K562 (cell line): ENCODE data around the gene LPCAT2. TPM values are rescaled to one million over a fixed set of nuclear protein-coding genes. Genes with fewer than 3 reads are reported as not detected.

ENCODE experiments used
- CHD2 ChIP-seq: IDR thresholded peaks from 2 replicates; pipeline ENCODE4 v1.6.1; 2011; ENCODE audit warnings: low read depth, low read length
- DMBX1 ChIP-seq: fragments of 250-450 bp; sonication (Bioruptor Pico); IDR thresholded peaks from 2 replicates; pipeline ENCODE4 v1.8.0; 2022; ENCODE audit warnings: inconsistent platforms, mild to moderate bottlenecking, moderate library complexity, borderline replicate concordance
- FOXO4 ChIP-seq: fragments of 450-650 bp; formaldehyde crosslinking; IDR thresholded peaks from 2 replicates; pipeline ENCODE4 v1.4.0; 2020; ENCODE audit warnings: mild to moderate bottlenecking, moderate library complexity
- HDAC2 ChIP-seq: fragments of 450-650 bp; IDR thresholded peaks from 2 replicates; pipeline ENCODE4 v1.6.1; 2016; ENCODE audit warnings: mild to moderate bottlenecking
- IRF9 ChIP-seq: fragments of 450-650 bp; IDR thresholded peaks from 2 replicates; pipeline ENCODE4 v1.6.1; 2016; ENCODE audit warnings: missing biosample characterization, missing genetic modification characterization
- MAFG ChIP-seq: fragments of 450-650 bp; conservative IDR thresholded peaks from 2 replicates; pipeline ENCODE4 v1.6.1; 2016; ENCODE audit warnings: missing genetic modification characterization, missing compliant biosample characterization
- PML ChIP-seq: IDR thresholded peaks from 2 replicates; pipeline ENCODE4 v1.6.1; 2012; ENCODE audit warnings: low read length, inconsistent platforms
- PTTG1 ChIP-seq: fragments of 450-650 bp; IDR thresholded peaks from 2 replicates; pipeline ENCODE4 v1.6.1; 2016; ENCODE audit warnings: low read depth, mild to moderate bottlenecking, missing genetic modification characterization, missing compliant biosample characterization
- RAD21 ChIP-seq, 2 experiments: fragments of 250-450 bp in 1 of 2; fragments of 450-650 bp in 1 of 2; sonication (Bioruptor Pico) in 1 of 2; formaldehyde crosslinking in 1 of 2; IDR thresholded peaks in 1 of 2; conservative IDR thresholded peaks in 1 of 2; 2 replicates each; pipeline versions ENCODE4 v1.4.0 to v1.8.0; 2020 to 2022; ENCODE audit warnings: mild to moderate bottlenecking in 2 of 2, moderate library complexity in 1 of 2
- RBBP5 ChIP-seq: fragments of 200-600 bp; sonication (generic); IDR thresholded peaks from 2 replicates; pipeline ENCODE4 v1.6.1; 2012; ENCODE audit warnings: borderline replicate concordance, mild to moderate bottlenecking, low read length, control low read depth, inconsistent platforms; ENCODE audit not compliant: insufficient read depth, poor library complexity, severe bottlenecking
- RCOR1 ChIP-seq, 2 experiments: IDR thresholded peaks; 2 replicates each; pipeline ENCODE4 v1.6.1; 2012; ENCODE audit warnings: low read depth in 2 of 2, low read length in 2 of 2, borderline replicate concordance in 1 of 2, improper control_type of control experiment in 1 of 2
- TFAP4 ChIP-seq: sonication (generic); formaldehyde crosslinking; IDR thresholded peaks from 2 replicates; pipeline ENCODE4 v1.8.0; 2022; ENCODE audit warnings: missing genetic modification reagents, mild to moderate bottlenecking, moderate library complexity, borderline replicate concordance
- TSC22D4 ChIP-seq: fragments of 450-650 bp; IDR thresholded peaks from 2 replicates; pipeline ENCODE4 v1.6.1; 2016; ENCODE audit warnings: missing genetic modification characterization, missing biosample characterization, control low read depth
- polyA plus RNA-seq, 8 experiments: library from polyadenylated mRNA; depleted of rRNA in 4 of 8; stranded (reverse) in 5 of 8; unstranded in 3 of 8; fragments of >200 nt; fragmentation: Nextera tagmentation in 2 of 8; fragmentation: Illumina TruSeq in 1 of 8; extraction: Ambion mirVana in 2 of 8; extraction: Trizol in 1 of 8; gene quantifications; 2 replicates each; pipeline versions ENCODE4 v1.2.1 to v1.2.3, GENCODE V29; 2011 to 2014; ENCODE audit warnings: inconsistent platforms in 1 of 8, missing spikeins in 1 of 8
- total RNA-seq, 7 experiments: library from RNA; depleted of rRNA in 6 of 7; stranded (reverse); fragments of >200 nt in 6 of 7; fragmentation: Illumina TruSeq in 2 of 7; extraction: Trizol in 2 of 7; gene quantifications; 2 replicates each; pipeline versions ENCODE4 v1.2.1 to v1.2.3, GENCODE V29; 2011 to 2021; ENCODE audit warnings: low replicate concordance in 1 of 7
- TF ChIP-seq, protein P1 (sequence below), 3 experiments: fragments of 200-800 bp in 1 of 3; sonication (Bioruptor generic) in 1 of 3; sonication (generic) in 1 of 3; formaldehyde crosslinking in 1 of 3; IDR thresholded peaks; 2 replicates each; pipeline versions ENCODE4 v1.6.1 to v1.8.0; 2016 to 2022; ENCODE audit warnings: mild to moderate bottlenecking in 2 of 3, missing compliant biosample characterization in 2 of 3, missing genetic modification characterization in 2 of 3, missing genetic modification reagents in 1 of 3
- TF ChIP-seq, protein P2 (sequence below): fragments of 200-800 bp; sonication (Bioruptor generic); IDR thresholded peaks from 2 replicates; pipeline ENCODE4 v1.6.1; 2016; ENCODE audit warnings: missing genetic modification characterization, missing compliant biosample characterization
- TF ChIP-seq, protein P3 (sequence below): sonication (generic); formaldehyde crosslinking; IDR thresholded peaks from 2 replicates; pipeline ENCODE4 v1.8.1; 2023; ENCODE audit warnings: mild to moderate bottlenecking, missing genetic modification reagents, moderate library complexity

Gene LPCAT2
- total and polyA plus RNA-seq, 9 of the 15 experiments (the other 6 are each of a cell fraction or from before 2014, with no cell fraction given): 2.9 to 15.0 (median 7.3) TPM

DNA sequence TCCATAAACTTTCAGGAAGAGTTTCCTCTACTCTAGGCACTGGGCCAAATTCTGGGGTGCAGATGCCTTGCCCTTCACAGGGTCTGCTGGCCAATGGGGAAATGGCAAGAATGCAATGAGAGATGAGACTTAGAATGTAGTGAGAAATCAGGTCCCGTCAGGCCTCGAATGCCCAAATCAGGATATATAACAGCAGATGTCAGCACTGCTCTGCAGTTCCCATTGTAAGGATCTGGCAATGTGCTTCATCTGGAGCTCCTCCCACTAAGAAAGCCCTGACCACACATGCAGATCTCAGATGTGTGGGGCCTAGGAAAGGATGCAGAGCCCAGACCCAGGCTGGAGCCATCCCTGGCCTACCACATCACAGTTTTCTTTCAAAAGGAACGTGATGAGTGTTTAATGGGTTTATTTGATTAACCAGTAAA lies 13.9 kb upstream of the LPCAT2 start (continued):
- no peak for TF ChIP-seq RBBP5
- TF ChIP-seq, protein P1, sequence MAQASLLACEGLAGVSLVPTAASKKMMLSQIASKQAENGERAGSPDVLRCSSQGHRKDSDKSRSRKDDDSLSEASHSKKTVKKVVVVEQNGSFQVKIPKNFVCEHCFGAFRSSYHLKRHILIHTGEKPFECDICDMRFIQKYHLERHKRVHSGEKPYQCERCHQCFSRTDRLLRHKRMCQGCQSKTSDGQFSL (CRISPR knock-in tag; IDR thresholded peaks at IDR 0.05): no peak
- TF ChIP-seq, protein P1 (tag; IDR thresholded peaks at IDR 0.05): no peak
- no peak for TF ChIP-seq FOXO4 (CRISPR knock-in tag)
- no peak for TF ChIP-seq MAFG (tag)
- peak; percentile 88 to 91 for TF ChIP-seq RAD21 (CRISPR knock-in tag; conservative IDR thresholded peaks at IDR 0.05 in 1 of 2, IDR thresholded peaks at IDR 0.05 in 1 of 2)
- TF ChIP-seq TSC22D4 (tag): no peak
- TF ChIP-seq, protein P2, sequence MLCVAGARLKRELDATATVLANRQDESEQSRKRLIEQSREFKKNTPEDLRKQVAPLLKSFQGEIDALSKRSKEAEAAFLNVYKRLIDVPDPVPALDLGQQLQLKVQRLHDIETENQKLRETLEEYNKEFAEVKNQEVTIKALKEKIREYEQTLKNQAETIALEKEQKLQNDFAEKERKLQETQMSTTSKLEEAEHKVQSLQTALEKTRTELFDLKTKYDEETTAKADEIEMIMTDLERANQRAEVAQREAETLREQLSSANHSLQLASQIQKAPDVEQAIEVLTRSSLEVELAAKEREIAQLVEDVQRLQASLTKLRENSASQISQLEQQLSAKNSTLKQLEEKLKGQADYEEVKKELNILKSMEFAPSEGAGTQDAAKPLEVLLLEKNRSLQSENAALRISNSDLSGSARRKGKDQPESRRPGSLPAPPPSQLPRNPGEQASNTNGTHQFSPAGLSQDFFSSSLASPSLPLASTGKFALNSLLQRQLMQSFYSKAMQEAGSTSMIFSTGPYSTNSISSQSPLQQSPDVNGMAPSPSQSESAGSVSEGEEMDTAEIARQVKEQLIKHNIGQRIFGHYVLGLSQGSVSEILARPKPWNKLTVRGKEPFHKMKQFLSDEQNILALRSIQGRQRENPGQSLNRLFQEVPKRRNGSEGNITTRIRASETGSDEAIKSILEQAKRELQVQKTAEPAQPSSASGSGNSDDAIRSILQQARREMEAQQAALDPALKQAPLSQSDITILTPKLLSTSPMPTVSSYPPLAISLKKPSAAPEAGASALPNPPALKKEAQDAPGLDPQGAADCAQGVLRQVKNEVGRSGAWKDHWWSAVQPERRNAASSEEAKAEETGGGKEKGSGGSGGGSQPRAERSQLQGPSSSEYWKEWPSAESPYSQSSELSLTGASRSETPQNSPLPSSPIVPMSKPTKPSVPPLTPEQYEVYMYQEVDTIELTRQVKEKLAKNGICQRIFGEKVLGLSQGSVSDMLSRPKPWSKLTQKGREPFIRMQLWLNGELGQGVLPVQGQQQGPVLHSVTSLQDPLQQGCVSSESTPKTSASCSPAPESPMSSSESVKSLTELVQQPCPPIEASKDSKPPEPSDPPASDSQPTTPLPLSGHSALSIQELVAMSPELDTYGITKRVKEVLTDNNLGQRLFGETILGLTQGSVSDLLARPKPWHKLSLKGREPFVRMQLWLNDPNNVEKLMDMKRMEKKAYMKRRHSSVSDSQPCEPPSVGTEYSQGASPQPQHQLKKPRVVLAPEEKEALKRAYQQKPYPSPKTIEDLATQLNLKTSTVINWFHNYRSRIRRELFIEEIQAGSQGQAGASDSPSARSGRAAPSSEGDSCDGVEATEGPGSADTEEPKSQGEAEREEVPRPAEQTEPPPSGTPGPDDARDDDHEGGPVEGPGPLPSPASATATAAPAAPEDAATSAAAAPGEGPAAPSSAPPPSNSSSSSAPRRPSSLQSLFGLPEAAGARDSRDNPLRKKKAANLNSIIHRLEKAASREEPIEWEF (CRISPR knock-in tag): no peak
- TF ChIP-seq RCOR1 (IDR thresholded peaks at IDR 0.05; ENCODE audit: borderline replicate concordance in 1 of 2, low read depth in 2 of 2, low read length in 2 of 2): 0 out of 4 replicates have a peak, but pooled peaks of 1 of the 2 experiments have one; percentile 13
- no peak for TF ChIP-seq PML
- TF ChIP-seq, protein P3, sequence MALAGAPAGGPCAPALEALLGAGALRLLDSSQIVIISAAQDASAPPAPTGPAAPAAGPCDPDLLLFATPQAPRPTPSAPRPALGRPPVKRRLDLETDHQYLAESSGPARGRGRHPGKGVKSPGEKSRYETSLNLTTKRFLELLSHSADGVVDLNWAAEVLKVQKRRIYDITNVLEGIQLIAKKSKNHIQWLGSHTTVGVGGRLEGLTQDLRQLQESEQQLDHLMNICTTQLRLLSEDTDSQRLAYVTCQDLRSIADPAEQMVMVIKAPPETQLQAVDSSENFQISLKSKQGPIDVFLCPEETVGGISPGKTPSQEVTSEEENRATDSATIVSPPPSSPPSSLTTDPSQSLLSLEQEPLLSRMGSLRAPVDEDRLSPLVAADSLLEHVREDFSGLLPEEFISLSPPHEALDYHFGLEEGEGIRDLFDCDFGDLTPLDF (CRISPR knock-in tag): no peak
- TF ChIP-seq HDAC2: no peak
- no peak for TF ChIP-seq TFAP4 (CRISPR knock-in tag)
- no peak for TF ChIP-seq DMBX1
- TF ChIP-seq IRF9 (tag): no peak
- no peak for TF ChIP-seq CHD2
- TF ChIP-seq PTTG1: no peak
